SH-SY5Y (cell line): ENCODE measurements around the gene RBM5.
A peak's percentile ranks its signal among the peaks of the same experiment; 100 is the strongest.

Source experiments
- GATA2 ChIP-seq: IDR thresholded peaks from 2 replicates; pipeline ENCODE4 v1.6.1; 2011; ENCODE audit warnings: mild to moderate bottlenecking, low read depth, low read length
- GATA3 ChIP-seq: IDR thresholded peaks from 2 replicates; pipeline ENCODE4 v1.6.1; 2011; ENCODE audit warnings: low read depth, mild to moderate bottlenecking, low read length, moderate library complexity

RBM5 gene

DNA sequence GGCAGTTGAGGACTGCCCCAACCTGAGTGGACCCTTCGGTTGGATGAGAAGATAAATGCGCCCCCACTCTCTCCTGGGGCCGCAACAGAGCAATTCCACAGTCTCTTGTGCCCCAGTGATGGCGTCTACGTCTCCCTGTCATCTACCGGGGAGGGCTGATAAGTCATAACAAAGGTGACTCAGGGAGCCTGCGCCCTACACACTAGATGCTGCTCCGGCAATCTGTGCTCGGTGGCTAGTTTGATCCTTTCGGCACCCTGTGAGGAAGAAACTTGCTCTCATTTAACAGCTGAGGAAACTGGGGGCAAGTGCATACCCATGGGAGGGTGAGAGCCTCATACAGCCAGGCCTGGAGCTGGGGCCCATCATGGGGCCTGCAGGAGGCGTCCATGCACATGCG lies 52.3 kb downstream of the RBM5 start:
- no peak for TF ChIP-seq GATA2
- no peak for TF ChIP-seq GATA3

DNA sequence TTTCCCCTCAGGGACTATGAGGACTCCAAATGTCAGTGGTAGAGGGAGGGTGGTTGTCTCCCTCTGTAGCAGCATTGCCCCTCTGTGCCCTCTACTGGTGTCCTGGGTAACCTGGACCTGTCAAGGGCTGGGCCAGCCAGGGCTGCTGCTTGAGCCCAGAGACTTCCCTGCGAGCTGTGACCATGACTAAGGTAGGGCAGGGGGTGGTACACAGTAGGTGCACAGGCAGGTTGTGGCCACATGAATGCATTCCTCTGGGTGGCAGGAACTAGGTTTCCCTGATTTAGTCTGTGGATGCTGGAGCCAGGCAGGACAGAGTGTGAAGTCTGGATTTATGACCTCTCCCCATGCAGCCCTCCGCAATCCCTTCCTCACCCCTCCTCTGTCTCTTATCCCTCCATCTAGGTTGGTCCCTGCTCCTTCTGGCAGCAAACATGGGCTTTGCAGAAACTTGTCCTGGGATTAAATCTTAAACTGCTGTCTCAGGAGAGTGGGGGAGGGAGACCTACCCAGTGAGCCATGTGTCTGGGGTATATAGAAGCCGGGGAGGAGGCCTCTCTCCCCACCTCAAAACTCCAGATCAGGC lies 57.7 kb downstream of the RBM5 start:
- TF ChIP-seq GATA2 (peak; percentile 81), GATA3 (no peak)

DNA sequence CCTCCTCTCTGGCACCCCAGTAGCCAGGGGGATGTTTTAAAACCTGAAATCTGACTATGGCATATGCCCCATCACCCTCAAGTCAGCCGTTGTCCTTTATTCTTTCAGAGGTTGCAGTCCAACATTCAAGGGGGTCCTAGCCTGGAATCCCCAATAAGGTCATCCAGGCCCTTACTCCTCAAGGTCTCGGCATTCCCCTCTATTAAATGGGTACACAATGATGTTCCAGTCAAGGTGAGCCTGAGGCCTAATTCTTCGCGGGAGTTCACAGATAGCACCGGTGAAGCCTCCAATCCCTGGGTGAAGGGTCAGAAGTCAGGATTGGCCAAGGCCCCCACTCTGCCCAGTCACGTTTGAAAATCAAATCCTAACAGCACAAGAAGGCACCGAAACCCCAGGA lies 58.3 kb downstream of the RBM5 start:
- TF ChIP-seq GATA2 (no peak), GATA3 (no peak)

DNA sequence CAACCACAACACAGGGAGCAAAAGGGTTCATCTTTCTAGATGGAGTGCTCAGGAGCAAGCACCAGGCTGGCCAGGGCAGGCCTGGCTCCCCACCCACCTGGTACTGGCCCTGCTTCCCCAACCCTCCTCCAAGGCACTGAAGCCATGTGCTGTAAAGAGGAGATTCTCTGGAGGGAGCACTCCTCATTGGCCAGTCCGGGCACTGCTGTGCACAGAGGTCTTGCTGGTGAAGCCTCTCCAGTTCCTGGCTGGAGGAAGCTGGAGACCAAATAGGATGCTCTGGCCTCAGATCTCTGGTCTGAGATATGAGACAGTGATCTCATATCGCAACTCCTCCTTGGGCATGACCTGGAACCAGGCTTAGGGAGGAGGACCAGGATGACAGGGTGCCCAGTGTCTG lies 58.7 kb downstream of the RBM5 start:
- TF ChIP-seq GATA3: no peak
- TF ChIP-seq GATA2: peak; percentile 9; the same call in 1 of the 2 replicates

DNA sequence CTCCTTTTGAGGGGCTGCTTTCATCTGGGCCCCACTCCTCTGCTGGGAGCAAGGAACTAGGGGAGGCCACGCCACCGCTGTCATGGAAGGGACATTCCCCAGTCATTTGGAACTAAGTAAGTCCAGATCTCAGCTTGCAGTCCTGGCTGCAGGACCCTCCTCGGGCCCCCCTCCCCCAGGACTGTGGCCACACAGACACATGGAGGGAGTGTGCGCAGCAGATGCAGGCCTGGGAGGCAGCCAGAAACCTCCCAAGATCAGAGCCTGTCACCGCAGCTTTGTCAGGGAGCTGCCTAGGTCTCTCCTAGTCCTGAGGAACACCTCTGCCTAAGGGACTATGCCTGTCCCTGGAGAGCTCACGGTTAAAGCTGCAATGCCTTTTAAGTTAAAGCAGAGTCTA lies 59.1 kb downstream of the RBM5 start:
- TF ChIP-seq GATA3 (no peak), GATA2 (no peak)

DNA sequence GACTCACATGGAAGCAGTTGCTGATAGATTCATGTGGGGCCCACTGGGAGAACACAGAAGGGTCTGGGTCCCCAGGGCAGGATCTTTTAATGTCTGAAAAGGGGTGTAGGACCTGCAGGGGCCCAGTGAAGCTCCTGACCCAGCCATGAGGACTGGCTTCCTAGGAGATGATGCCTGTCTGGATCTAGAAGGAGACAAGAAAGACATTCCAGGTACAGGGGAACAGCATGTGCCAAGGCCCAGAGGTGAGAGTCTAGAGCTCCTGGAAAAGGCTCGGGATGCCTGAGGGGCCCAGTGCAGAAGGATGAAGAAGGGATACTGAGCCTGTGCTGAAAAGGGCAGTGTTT lies 61.7 kb downstream of the RBM5 start:
- TF ChIP-seq GATA3 (no peak), GATA2 (no peak)

DNA sequence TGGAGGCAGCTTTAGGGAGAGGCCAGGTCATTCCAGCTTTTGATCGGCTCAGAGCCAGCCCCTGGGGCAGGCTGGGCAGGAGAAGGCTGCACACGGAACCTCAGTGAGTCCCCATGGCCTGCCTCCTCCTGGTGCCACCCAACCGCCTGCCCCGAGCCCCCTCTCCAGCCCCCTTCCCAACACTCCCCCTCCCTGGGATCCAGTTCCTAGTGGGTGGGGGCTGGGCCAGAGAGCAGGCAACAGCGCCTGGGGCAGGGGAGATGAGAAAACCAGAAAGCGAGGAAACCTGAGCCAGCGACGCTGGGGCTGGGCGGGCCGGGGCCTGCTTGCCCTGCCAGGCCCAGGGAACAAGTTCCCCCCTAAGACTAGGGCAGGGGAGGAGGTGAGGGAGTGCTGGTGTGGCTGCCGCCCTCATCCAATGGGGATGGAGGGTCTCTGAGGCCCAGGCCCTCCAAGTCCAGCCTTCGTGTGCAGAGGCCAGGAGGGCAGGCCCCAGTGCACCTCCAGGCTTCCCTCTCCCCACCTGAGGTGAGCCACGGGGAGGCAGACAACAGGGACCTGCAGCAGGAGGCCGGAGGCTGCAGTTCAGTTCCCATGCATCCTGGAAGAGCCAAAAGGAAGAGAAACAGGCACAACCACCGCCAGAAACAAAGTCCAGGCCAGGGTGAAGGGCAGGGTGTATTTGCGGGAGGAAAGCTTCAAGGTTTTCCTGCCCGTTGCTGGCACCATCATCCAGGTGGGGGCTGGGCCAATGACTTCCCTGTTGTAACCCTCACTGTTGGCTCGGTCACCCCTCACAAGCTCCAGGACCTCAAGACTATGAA lies 62.4 kb downstream of the RBM5 start:
- TF ChIP-seq GATA2 (peak; percentile 75), GATA3 (no peak)

DNA sequence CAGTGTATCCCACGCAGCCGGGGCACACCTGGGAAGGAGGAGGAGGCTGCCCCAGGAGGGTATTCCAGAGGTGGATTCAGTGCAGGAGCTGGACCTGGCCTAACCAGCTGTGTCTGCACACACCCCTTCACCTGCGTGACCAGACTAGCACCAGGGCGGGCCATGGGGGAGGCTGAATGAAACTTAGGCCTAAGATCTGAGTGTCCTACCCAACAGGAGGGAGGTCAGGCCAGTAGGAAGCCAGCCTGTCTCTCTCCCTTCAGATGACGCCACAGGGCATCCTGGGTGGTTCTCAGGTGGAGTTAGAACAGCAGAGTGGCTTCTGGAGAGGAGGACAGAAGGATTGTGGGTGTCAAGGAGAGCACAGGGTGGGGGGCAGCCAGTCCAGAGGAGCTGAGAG lies 63.0 kb downstream of the RBM5 start:
- no peak for TF ChIP-seq GATA3
- no peak for TF ChIP-seq GATA2

DNA sequence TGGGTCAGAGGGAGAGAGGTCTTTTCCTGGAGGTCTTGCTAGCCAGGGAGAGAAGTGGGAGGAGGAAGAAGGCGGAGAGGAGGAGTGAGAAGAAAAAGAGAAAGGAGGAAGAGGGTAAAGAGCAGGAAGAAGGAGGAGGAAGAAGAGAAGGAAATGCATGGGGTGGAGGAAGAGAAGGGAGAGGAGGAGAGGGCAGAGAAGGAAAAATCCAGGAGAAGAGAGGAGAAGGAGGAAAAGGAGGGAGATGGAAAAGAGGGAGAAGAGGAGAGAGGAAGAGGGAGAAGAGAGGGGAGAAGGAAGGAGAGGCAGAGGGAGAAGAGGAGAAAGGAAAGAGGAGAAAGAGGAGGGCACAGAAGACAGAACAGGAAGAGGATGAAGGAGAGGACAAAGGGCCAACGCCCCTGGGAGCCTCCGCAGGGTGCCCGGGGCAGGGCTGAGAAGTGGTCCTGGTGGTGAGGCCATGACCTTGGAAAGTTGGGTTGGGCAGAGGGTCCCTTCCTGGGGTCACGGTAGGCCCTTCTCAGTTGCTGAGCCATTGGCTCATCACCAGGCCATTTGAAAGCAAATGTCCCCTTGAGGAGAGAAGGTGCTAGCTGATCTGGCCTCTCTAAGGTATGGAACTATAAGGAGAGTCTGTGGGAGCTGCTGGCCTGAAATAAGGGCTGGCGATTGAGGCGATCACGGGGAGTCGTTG lies 65.2 kb downstream of the RBM5 start:
- TF ChIP-seq GATA2 (no peak), GATA3 (no peak)

DNA sequence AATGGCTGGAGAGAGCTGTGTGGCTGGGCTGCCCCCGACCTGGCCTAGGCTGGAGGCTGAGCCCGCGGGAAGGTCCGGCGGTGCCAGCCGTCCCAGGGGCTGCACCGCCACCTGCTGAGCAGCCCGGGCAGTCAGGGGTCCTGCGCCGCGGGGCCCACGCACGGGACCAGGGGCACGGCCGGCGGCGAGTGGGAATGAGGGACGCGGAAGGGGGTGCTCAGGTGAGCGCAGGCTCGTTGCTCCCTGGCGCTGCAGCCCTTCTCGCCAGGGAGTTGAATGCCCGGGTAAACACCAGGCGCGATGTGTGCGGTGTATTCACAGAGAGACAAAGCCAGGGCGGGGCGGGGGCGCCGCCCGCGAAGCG lies 65.7 kb downstream of the RBM5 start:
- TF ChIP-seq GATA2 (no peak), GATA3 (no peak)

DNA sequence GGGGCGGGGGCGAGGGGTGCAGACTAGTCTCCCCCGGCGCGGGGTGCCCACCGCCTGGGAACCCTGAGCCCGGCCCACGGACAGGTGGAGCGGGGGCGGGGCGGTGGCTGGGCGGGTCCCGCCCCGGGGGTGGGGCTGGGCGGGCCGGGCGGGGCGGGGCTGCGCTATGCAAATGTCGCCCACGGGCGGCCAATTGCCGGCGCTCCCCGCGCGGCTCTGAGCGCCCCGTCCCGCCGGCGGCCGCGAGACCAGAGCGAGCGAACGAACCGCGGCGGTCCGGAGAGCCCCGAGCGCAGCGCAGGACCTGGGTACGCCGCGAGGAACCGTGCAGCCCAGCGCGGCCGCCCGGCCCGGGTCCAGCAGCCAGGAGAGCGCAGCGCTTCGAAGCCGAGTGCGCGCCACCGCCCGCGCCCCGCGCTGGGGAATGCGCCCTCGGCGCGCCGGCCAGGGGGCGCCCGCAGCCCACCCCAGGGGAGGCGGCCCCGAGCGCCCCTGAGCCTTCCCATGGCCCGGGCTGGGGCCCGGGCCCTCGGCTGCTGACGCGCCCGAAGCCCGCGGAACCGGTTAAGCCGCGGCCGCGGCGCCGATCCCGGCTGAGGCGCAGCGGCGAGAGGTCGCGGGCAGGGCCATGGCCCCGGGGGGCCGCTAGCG lies 66.2 kb downstream of the RBM5 start, which contains the start of gene SEMA3F:
SEMA3F (plus strand) TSS at position 485 of the 651 bp plus-strand sequence. CDS start 4,299 bp downstream, outside the sequence.
- TF ChIP-seq GATA2 (no peak), GATA3 (no peak)

DNA sequence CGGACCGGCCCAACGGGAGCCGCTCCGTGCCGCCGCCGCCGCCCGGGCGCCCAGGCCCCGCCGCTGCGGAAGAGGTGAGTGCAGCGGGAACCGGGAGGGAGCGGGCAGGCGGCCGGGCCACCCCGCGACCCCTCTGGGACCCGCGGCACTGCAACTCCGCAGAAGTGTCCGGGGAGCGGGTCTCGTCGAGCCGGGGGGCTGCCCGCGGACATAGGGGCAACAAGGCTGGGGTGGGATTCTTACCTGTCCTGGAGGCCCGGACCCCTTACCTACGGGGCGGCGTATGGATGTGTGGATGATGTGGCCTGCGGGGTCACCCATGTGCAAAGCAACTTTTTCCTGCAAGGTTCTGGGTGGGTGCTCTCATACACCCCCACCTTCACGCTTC lies 66.8 kb downstream of the RBM5 start:
- TF ChIP-seq GATA3 (no peak), GATA2 (no peak)

DNA sequence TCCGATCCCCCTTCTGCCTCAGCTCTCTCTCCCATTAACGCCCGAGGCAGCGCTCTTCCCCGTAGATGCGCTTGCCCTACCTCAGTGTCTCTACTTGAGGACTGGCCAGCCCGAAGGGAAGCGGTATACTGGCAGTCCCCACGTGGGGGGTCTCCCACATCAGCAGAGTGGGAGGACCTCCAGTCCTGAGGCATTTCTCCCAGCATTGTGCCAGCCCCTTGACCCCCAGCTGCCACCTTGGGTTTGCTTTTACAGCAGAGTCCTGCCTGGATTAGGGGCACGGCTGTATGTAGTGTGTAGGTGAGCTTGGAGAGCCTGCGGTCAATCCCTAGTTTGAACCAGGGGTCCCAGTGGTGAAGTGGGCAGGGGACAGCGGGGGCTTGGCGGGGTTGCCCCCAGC lies 67.2 kb downstream of the RBM5 start:
- TF ChIP-seq GATA2: no peak
- TF ChIP-seq GATA3: no peak

DNA sequence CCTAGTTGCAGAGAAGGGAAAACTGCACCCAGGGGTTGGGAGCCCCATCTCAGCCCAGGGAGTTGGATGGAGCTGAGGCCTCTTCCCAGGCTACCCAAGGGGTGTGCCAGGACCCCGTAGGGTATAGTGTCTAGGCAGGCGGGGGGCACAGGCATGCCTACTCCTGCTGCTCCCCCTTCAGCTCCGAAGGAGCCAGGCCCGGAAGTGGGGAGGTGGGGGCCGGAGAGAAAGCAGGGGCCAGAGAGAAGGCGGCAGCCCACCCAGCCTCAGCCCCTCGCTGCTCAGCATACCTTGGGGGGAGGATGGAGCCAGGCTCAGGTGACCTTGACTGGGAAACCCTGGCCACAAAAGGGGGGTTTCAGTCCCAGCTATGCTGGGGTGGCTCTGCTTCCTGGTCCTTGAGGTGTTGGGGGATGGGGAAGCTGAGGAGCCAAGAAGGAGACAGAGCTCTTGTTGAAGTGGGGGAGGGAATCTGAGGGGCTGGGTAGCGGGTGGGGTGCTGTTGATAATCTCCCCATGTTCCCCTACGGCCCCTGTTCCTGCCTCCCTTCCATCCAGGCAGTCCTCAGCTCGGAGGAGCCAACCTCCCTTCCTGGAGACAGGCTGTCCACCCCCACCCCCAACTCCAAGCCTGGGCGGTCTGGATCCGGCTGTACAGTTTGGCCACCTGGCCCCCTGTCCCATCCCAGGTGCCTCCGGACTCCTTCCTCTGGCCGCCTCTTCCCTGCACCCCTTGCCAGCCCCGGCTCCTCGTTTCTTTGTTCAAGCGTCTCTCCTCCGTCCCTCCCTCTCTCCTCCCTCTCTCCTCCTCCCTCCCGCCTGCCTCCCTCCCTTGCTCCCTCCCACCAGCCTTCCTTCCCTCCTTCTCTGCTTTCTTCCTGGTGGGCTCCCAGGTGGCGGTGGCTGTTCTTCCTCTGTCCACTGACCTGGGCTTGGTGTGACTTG lies 68.1 kb downstream of the RBM5 start:
- TF ChIP-seq GATA3: no peak
- TF ChIP-seq GATA2: no peak
